HG03354 (cell line): Measurements from ENCODE around the gene SEPTIN2.
"Not testable (repeated sequence)": the region's sequence is repeated elsewhere in the genome, so short reads cannot be mapped to it uniquely, and the experiment has no call there.

Source experiments
- ATAC-seq: cut with Tn5 transposase; IDR thresholded peaks from one replicate; pipeline ENCODE4 v1.9.1; 2021; ENCODE audit warnings: mild to moderate bottlenecking; ENCODE audit not compliant: unreplicated experiment, poor library complexity, severe bottlenecking

Gene SEPTIN2

GRCh38 chr2:241315879-241316631, at the start of gene SEPTIN2:
Gene SEPTIN2 (plus strand): TSS chr2:241315925. CDS start chr2:241324233, 8,308 bp downstream.
- ATAC-seq = peak; percentile 49

- ATAC-seq = no peak
Observed at GRCh38 chr2:241267249-241268067, 48.3 kb upstream of the SEPTIN2 start.

GRCh38 chr2:241268306-241268705, 47.4 kb upstream of the SEPTIN2 start:
- ATAC-seq = no peak

GRCh38 chr2:241268716-241269445, 46.8 kb upstream of the SEPTIN2 start:
- no peak for ATAC-seq

- no peak for ATAC-seq
Observed at GRCh38 chr2:241269707-241270520, 45.8 kb upstream of the SEPTIN2 start.

- ATAC-seq = no peak
Observed at GRCh38 chr2:241270531-241270930, 45.2 kb upstream of the SEPTIN2 start.

GRCh38 chr2:241271706-241272302, 43.9 kb upstream of the SEPTIN2 start:
- ATAC-seq = peak; percentile 47

- peak; percentile 60 for ATAC-seq
Observed at GRCh38 chr2:241272303-241273209, 43.2 kb upstream of the SEPTIN2 start.

- no peak for ATAC-seq
Observed at GRCh38 chr2:241273210-241274020, 42.3 kb upstream of the SEPTIN2 start.

- ATAC-seq = no peak
Observed at GRCh38 chr2:241274127-241274526, 41.6 kb upstream of the SEPTIN2 start.

GRCh38 chr2:241275504-241275903, 40.2 kb upstream of the SEPTIN2 start:
- ATAC-seq = no peak

GRCh38 chr2:241275910-241276309, 39.8 kb upstream of the SEPTIN2 start:
- no peak for ATAC-seq

GRCh38 chr2:241278306-241278705, 37.4 kb upstream of the SEPTIN2 start:
- not testable (repeated sequence) for ATAC-seq

GRCh38 chr2:241279413-241279812, 36.3 kb upstream of the SEPTIN2 start:
- no peak for ATAC-seq

- ATAC-seq = no peak
Observed at GRCh38 chr2:241279828-241280227, 35.9 kb upstream of the SEPTIN2 start.

GRCh38 chr2:241280291-241280690, 35.4 kb upstream of the SEPTIN2 start:
- no peak for ATAC-seq

GRCh38 chr2:241282555-241282954, 33.2 kb upstream of the SEPTIN2 start:
- no peak for ATAC-seq
